GM12864 (cell line): Measurements from ENCODE around the gene UGT1A1.

Source experiments
- DNase-seq: peaks from one replicate; pipeline ENCODE4 v3.0.0-alpha.2; 2011; ENCODE audit warnings: low read depth
- H3K4me3 ChIP-seq: 2 replicates; pipeline ENCODE4 v1.5.1; 2011; ENCODE audit warnings: mild to moderate bottlenecking, low read depth, low read length, control low read depth
- CTCF ChIP-seq: IDR thresholded peaks from 2 replicates; pipeline ENCODE4 v1.5.1; 2011; ENCODE audit warnings: low read depth, mild to moderate bottlenecking, moderate library complexity, low read length, control low read depth, inconsistent platforms; ENCODE audit errors: missing control alignments

The UGT1A1 gene

DNA sequence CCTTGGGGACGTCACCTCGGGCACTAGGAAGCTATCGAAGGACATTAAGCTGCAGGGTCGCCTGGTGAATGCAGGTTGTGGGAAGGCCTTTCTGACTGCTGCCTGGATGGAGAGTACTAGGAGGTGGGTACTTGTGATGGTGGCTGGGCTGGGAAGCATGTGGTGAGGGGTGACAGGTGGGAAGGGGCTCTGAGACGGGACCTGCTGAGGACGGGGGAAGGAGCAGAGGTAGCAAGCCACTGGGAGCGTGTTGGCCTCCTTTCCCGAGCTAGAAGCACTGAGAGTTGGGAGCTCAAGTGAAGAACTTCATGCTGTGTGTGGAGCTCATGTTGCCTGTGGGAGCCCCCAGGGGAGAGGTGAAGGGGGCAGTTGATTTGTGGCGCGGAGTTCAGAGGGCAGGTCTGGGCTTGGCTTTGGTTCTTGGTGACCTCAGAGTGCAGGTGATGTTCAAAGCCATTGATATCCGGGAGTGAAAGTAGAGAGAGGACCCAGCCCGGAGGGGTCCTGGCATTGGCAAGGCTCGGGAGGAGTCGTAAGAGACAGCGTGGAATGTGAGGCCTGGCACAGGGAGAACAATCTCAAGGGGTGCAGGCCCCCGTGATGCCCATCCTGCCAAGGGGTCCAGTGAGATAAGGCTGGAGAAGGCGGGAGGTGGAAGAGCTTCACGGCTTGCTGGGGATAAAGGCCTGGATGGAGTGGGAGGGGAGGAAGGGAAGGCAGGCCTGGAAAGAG is 31.2 kb downstream of the UGT1A1 start:
- H3K4me3 ChIP-seq, result no peak overlapping the region
- TF ChIP-seq CTCF, result no peak
- no peak for DNase-seq

- H3K4me3 ChIP-seq, result no peak overlapping the region
- no peak for TF ChIP-seq CTCF
- no peak for DNase-seq
Measured at GRCh38 chr2:233791883-233792329, 31.8 kb downstream of the UGT1A1 start.

GRCh38 chr2:233792720-233793119 is 32.6 kb downstream of the UGT1A1 start:
- DNase-seq, result no peak
- TF ChIP-seq CTCF, result no peak
- H3K4me3 ChIP-seq, result no peak overlapping the region

DNA sequence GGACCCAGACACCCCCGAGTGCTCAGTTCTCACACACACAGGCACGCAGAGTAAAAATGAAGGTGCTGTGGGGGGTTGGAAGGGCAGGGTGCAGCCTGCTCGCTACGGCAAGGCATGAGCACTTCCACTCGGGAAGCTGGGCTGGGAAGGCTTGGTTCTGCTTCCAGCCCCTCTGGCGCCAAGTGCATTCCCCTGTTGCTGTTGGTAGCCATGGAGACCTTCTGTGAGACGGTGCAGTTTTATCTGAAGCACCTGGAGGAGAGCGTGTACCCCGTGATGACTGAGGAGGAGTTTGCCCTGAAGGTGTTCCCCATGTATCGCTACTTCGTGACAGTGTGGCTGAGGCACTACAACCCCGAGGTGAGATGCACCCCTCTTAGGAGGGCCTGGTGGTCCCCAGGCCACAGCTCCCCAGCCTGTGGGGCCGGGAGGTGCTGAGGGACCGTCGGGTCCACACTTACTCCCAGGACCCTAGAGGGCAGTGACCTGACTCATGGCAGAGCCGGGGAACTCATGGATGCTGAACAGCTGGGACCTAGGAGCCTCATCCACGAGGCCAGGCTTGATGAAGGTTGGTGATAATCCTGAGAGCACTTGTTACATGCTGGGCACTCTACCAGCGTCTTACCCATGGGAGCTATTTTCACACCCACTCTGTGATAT is 33.5 kb downstream of the UGT1A1 start:
- DNase-seq, result no peak
- TF ChIP-seq CTCF, result no peak
- H3K4me3 ChIP-seq, result no peak overlapping the region

DNA sequence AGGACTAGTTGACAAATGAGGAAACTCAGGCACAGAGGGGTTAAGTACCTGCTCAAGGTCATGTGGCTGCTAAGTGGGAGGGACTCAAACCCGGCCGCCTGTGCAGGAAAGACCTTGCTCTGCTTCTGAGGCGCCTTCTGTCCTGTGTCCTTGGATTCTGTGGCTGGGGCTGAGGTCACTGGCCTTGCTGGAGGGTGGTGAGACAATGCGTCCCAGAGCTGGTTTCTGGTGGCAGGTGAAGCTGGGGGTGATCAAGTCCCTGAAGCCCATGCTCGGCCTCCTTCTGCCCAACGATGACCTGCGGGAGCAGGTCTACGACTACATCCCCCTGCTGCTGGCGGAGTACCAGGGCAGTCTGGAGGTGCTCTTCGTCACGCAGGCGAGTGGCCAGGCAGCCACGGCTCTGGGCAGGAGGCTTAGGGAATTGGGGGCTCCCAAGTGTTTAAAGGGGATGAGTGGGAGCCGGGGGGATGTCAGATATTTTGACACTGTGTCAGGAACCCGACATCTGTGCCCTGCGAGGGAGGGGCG is 34.1 kb downstream of the UGT1A1 start:
- no peak overlapping the region for H3K4me3 ChIP-seq
- DNase-seq, result no peak
- TF ChIP-seq CTCF, result no peak

GRCh38 chr2:233795735-233796171 is 35.7 kb downstream of the UGT1A1 start:
- TF ChIP-seq CTCF, result no peak
- DNase-seq, result no peak

More at GRCh38 chr2:233795735-233796171, 35.7 kb downstream of the UGT1A1 start:
- H3K4me3 ChIP-seq, result no peak overlapping the region
